GM23338 (cell line): Measurements from ENCODE around the gene LEPR.

Source experiments
- EZH2 ChIP-seq: fragments of 200-600 bp; sonication (generic); IDR thresholded peaks from one replicate; pipeline ENCODE4 v1.8.0; 2017; ENCODE audit warnings: antibody characterized with exemption, mild to moderate bottlenecking, low read depth; ENCODE audit not compliant: unreplicated experiment
- EZH2phosphoT487 ChIP-seq: fragments of 200-600 bp; sonication (generic); IDR thresholded peaks from one replicate; pipeline ENCODE4 v1.8.1; 2018; ENCODE audit warnings: antibody characterized with exemption; ENCODE audit not compliant: unreplicated experiment
- POLR2AphosphoS5 ChIP-seq: IDR thresholded peaks from 2 replicates; pipeline ENCODE4 v1.6.1; 2016; ENCODE audit warnings: antibody characterized with exemption, low read depth
- STAT1 ChIP-seq: IDR thresholded peaks from one replicate; pipeline ENCODE4 v1.6.1; 2016; ENCODE audit warnings: antibody characterized with exemption; ENCODE audit not compliant: unreplicated experiment
- ZNF331 ChIP-seq: fragments of 250-450 bp; sonication (Bioruptor Pico); IDR thresholded peaks from 2 replicates; pipeline ENCODE4 v1.5.0; 2020; ENCODE audit warnings: low read depth, mild to moderate bottlenecking, moderate library complexity
- TF ChIP-seq, protein P1 (sequence below), 2 experiments: fragments of 200-600 bp in 1 of 2; sonication (generic) in 1 of 2; conservative IDR thresholded peaks; 2 replicates each; pipeline versions ENCODE4 v1.5.1 to v1.6.1; 2016 to 2017; ENCODE audit warnings: antibody characterized with exemption in 2 of 2, low read depth in 2 of 2, mild to moderate bottlenecking in 2 of 2, moderate library complexity in 1 of 2
- TF ChIP-seq, protein P2 (sequence below): IDR thresholded peaks from one replicate; pipeline ENCODE4 v1.6.1; 2018; ENCODE audit warnings: antibody characterized with exemption; ENCODE audit not compliant: unreplicated experiment
- TF ChIP-seq, protein P3 (sequence below): fragments of 250-450 bp; sonication (Bioruptor Pico); IDR thresholded peaks from 2 replicates; pipeline ENCODE4 v1.5.0; 2020; ENCODE audit warnings: mild to moderate bottlenecking, moderate library complexity
- TF ChIP-seq, protein P4 (sequence below): IDR thresholded peaks from 2 replicates; pipeline ENCODE4 v1.6.1; 2016; ENCODE audit warnings: antibody characterized with exemption

DNA sequence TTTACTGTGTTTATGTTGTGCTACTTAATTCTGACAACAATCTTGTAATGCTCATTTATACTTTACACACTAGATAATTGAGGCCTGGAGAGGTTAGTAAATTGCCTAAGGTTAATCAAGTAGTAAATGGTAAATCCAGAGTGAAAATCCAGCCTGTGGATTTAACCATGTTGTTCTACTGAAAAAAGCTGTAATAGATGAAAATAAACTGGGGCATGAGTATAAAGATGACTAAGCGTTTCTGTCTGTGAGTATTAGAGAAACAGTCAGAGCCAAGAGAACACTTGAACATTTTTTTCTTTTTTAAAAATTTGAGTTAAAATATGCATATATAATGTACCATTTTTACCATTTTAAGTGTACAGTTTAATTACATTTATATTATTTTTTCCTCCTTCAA lies 47.9 kb upstream of the LEPR start:
- TF ChIP-seq, protein P1, sequence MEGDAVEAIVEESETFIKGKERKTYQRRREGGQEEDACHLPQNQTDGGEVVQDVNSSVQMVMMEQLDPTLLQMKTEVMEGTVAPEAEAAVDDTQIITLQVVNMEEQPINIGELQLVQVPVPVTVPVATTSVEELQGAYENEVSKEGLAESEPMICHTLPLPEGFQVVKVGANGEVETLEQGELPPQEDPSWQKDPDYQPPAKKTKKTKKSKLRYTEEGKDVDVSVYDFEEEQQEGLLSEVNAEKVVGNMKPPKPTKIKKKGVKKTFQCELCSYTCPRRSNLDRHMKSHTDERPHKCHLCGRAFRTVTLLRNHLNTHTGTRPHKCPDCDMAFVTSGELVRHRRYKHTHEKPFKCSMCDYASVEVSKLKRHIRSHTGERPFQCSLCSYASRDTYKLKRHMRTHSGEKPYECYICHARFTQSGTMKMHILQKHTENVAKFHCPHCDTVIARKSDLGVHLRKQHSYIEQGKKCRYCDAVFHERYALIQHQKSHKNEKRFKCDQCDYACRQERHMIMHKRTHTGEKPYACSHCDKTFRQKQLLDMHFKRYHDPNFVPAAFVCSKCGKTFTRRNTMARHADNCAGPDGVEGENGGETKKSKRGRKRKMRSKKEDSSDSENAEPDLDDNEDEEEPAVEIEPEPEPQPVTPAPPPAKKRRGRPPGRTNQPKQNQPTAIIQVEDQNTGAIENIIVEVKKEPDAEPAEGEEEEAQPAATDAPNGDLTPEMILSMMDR (conservative IDR thresholded peaks at IDR 0.05; ENCODE audit: low read depth in 2 of 2): no peak
- TF ChIP-seq EZH2phosphoT487 (no peak), POLR2AphosphoS5 (no peak), EZH2 (no peak), STAT1 (no peak), ZNF331 (CRISPR knock-in tag) (no peak)
- TF ChIP-seq, protein P2, sequence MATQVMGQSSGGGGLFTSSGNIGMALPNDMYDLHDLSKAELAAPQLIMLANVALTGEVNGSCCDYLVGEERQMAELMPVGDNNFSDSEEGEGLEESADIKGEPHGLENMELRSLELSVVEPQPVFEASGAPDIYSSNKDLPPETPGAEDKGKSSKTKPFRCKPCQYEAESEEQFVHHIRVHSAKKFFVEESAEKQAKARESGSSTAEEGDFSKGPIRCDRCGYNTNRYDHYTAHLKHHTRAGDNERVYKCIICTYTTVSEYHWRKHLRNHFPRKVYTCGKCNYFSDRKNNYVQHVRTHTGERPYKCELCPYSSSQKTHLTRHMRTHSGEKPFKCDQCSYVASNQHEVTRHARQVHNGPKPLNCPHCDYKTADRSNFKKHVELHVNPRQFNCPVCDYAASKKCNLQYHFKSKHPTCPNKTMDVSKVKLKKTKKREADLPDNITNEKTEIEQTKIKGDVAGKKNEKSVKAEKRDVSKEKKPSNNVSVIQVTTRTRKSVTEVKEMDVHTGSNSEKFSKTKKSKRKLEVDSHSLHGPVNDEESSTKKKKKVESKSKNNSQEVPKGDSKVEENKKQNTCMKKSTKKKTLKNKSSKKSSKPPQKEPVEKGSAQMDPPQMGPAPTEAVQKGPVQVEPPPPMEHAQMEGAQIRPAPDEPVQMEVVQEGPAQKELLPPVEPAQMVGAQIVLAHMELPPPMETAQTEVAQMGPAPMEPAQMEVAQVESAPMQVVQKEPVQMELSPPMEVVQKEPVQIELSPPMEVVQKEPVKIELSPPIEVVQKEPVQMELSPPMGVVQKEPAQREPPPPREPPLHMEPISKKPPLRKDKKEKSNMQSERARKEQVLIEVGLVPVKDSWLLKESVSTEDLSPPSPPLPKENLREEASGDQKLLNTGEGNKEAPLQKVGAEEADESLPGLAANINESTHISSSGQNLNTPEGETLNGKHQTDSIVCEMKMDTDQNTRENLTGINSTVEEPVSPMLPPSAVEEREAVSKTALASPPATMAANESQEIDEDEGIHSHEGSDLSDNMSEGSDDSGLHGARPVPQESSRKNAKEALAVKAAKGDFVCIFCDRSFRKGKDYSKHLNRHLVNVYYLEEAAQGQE: no peak
- TF ChIP-seq, protein P3, sequence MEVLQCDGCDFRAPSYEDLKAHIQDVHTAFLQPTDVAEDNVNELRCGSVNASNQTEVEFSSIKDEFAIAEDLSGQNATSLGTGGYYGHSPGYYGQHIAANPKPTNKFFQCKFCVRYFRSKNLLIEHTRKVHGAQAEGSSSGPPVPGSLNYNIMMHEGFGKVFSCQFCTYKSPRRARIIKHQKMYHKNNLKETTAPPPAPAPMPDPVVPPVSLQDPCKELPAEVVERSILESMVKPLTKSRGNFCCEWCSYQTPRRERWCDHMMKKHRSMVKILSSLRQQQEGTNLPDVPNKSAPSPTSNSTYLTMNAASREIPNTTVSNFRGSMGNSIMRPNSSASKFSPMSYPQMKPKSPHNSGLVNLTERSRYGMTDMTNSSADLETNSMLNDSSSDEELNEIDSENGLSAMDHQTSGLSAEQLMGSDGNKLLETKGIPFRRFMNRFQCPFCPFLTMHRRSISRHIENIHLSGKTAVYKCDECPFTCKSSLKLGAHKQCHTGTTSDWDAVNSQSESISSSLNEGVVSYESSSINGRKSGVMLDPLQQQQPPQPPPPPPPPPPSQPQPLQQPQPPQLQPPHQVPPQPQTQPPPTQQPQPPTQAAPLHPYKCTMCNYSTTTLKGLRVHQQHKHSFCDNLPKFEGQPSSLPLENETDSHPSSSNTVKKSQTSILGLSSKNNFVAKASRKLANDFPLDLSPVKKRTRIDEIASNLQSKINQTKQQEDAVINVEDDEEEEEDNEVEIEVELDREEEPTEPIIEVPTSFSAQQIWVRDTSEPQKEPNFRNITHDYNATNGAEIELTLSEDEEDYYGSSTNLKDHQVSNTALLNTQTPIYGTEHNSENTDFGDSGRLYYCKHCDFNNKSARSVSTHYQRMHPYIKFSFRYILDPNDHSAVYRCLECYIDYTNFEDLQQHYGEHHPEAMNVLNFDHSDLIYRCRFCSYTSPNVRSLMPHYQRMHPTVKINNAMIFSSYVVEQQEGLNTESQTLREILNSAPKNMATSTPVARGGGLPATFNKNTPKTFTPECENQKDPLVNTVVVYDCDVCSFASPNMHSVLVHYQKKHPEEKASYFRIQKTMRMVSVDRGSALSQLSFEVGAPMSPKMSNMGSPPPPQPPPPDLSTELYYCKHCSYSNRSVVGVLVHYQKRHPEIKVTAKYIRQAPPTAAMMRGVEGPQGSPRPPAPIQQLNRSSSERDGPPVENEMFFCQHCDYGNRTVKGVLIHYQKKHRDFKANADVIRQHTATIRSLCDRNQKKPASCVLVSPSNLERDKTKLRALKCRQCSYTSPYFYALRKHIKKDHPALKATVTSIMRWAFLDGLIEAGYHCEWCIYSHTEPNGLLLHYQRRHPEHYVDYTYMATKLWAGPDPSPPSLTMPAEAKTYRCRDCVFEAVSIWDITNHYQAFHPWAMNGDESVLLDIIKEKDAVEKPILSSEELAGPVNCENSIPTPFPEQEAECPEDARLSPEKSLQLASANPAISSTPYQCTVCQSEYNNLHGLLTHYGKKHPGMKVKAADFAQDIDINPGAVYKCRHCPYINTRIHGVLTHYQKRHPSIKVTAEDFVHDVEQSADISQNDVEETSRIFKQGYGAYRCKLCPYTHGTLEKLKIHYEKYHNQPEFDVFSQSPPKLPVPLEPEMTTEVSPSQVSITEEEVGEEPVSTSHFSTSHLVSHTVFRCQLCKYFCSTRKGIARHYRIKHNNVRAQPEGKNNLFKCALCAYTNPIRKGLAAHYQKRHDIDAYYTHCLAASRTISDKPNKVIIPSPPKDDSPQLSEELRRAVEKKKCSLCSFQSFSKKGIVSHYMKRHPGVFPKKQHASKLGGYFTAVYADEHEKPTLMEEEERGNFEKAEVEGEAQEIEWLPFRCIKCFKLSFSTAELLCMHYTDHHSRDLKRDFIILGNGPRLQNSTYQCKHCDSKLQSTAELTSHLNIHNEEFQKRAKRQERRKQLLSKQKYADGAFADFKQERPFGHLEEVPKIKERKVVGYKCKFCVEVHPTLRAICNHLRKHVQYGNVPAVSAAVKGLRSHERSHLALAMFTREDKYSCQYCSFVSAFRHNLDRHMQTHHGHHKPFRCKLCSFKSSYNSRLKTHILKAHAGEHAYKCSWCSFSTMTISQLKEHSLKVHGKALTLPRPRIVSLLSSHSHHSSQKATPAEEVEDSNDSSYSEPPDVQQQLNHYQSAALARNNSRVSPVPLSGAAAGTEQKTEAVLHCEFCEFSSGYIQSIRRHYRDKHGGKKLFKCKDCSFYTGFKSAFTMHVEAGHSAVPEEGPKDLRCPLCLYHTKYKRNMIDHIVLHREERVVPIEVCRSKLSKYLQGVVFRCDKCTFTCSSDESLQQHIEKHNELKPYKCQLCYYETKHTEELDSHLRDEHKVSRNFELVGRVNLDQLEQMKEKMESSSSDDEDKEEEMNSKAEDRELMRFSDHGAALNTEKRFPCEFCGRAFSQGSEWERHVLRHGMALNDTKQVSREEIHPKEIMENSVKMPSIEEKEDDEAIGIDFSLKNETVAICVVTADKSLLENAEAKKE (CRISPR knock-in tag): no peak
- TF ChIP-seq, protein P4, sequence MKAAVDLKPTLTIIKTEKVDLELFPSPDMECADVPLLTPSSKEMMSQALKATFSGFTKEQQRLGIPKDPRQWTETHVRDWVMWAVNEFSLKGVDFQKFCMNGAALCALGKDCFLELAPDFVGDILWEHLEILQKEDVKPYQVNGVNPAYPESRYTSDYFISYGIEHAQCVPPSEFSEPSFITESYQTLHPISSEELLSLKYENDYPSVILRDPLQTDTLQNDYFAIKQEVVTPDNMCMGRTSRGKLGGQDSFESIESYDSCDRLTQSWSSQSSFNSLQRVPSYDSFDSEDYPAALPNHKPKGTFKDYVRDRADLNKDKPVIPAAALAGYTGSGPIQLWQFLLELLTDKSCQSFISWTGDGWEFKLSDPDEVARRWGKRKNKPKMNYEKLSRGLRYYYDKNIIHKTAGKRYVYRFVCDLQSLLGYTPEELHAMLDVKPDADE: no peak
